ENCODE results near the gene SND1. TPM values are rescaled to one million over a fixed set of nuclear protein-coding genes. Genes with fewer than 3 reads are reported as not detected.

Gene SND1
- total RNA-seq, 1 experiment from 2014 or later = 139 TPM

DNA sequence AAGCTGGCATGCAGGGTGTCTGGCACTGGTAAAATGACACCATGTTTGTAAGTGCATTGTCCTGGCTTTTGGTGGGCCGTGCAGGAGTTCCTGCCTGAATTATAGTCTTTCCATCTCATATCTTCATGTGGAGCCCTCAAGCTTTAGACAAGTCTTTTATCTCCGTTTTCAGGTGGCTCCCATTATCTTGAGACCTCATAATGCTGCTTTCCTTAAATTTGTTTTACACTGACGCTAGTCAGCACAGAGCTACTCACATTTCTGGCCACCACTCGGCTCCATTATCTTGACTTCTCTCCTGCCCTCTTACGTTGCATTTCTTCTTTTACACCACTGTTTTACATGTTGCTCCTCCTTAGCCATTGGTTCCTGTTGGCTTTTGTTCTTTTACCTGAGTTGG lies 342.0 kb downstream of the SND1 start:
- no peak for TF ChIP-seq EZH2 (IDR thresholded peaks at IDR 0.05; ENCODE audit: low read length, unreplicated experiment)
- TF ChIP-seq CTCF (conservative IDR thresholded peaks at IDR 0.05; ENCODE audit: low read depth, low read length) = no peak
- TF ChIP-seq EZH2phosphoT487 (IDR thresholded peaks at IDR 0.05; ENCODE audit: borderline replicate concordance, low read length) = no peak
- CTCF ChIA-PET = no interaction called here

DNA sequence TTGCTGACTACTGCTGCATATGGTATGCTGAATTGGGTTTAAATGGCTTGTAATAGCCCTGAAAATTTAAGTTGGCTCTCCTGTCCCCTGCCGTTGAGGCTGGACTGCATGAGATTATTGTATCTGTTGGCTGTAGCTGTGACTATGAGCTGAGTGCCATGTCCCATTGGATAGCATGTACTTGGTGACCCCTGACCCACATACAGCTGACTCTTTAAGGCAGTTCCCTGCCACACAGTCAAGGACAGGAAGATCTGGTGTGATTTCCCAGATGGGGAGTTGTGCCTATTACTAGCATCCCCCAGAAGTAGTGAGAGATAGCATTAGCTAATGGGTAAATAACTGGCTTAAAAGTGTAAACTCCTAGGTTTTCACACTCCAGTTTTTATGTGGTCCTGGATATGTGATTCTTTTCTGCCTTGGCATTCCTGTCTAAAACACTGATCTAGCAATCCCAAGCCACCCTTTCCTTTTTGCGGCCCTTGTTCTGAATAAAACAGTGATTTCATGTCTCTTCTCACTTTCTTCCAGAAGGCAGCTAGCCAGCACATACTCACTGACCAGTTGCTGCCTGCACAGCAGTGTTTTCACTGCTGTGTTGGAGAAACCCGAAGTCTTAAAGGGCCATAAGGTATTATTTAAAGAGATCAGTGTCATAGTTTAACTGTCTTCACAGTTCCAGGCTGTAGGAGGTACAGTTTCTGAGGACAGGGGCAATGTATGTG lies 343.3 kb downstream of the SND1 start:
- H2AFZ ChIP-seq (ENCODE audit: low read length) = no peak overlapping the region
- H3K4me3 ChIP-seq (ENCODE audit: low read length) = no peak overlapping the region
- no peaks in the 10 kb centered on the region for H3K79me2 ChIP-seq (ENCODE audit: low read length)
- no peak overlapping the region for H3K27ac ChIP-seq (ENCODE audit: low read length)
- H3K9me3 ChIP-seq (ENCODE audit: low read length) = no peaks in the 10 kb centered on the region
- no peaks in the 10 kb centered on the region; the same call in 1 of the 2 replicates for H4K20me1 ChIP-seq (ENCODE audit: low read length)
- H3K9ac ChIP-seq (ENCODE audit: low read length) = no peak overlapping the region
- ATAC-seq (no peak), DNase-seq (no peak)
- POLR2A ChIA-PET (ENCODE audit: unreplicated experiment) = no interaction called here
- no peaks in the 10 kb centered on the region for H3K4me1 ChIP-seq (ENCODE audit: insufficient read depth, low read length)
- H3F3A ChIP-seq (ENCODE audit: low read length, unreplicated experiment) = no peaks in the 10 kb centered on the region
- no TSS peak for BruUV-seq (replicated peaks)
- no peak overlapping the region for H3K4me2 ChIP-seq (ENCODE audit: low read length)
- CTCF ChIA-PET = no interaction called here
- no peak for TF ChIP-seq EZH2 (IDR thresholded peaks at IDR 0.05; ENCODE audit: low read length, unreplicated experiment)
- TF ChIP-seq CTCF (conservative IDR thresholded peaks at IDR 0.05; ENCODE audit: low read depth, low read length) = no peak
- TF ChIP-seq EZH2phosphoT487 (IDR thresholded peaks at IDR 0.05; ENCODE audit: borderline replicate concordance, low read length) = no peak
- peaks cover 29% of the 10 kb centered on the region; the same call in 1 of the 2 replicates for H3K36me3 ChIP-seq (ENCODE audit: low read depth, low read length)
- intact Hi-C loops (cut with micrococcal nuclease) = no loop called here
- H3K9me2 ChIP-seq (replicated peaks; ENCODE audit: low read length) = no peaks in the 10 kb centered on the region
- H3K27me3 ChIP-seq (ENCODE audit: low read length) = no peaks in the 10 kb centered on the region

More for the DNA sequence above, 342.0 kb downstream of the SND1 start:
- Histone ChIP-seq H3K4me3 (ENCODE audit: low read length) (no peak overlapping the region), H3K9ac (ENCODE audit: low read length) (no peak overlapping the region), H3F3A (ENCODE audit: low read length, unreplicated experiment) (no peaks in the 10 kb centered on the region), H3K79me2 (ENCODE audit: low read length) (no peaks in the 10 kb centered on the region), H3K27ac (ENCODE audit: low read length) (no peak overlapping the region), H4K20me1 (ENCODE audit: low read length) (no peaks in the 10 kb centered on the region; the same call in 1 of the 2 replicates), H3K36me3 (ENCODE audit: low read depth, low read length) (peaks cover 29% of the 10 kb centered on the region; the same call in 1 of the 2 replicates), H3K4me2 (ENCODE audit: low read length) (no peak overlapping the region), H2AFZ (ENCODE audit: low read length) (no peak overlapping the region), H3K27me3 (ENCODE audit: low read length) (no peaks in the 10 kb centered on the region), H3K4me1 (ENCODE audit: insufficient read depth, low read length) (no peaks in the 10 kb centered on the region), H3K9me3 (ENCODE audit: low read length) (no peaks in the 10 kb centered on the region), H3K9me2 (replicated peaks; ENCODE audit: low read length) (no peaks in the 10 kb centered on the region)
- ATAC-seq (no peak), DNase-seq (no peak)
- intact Hi-C loops (cut with micrococcal nuclease) = no loop called here
- POLR2A ChIA-PET (ENCODE audit: unreplicated experiment) = no interaction called here
- no TSS peak for BruUV-seq (replicated peaks)

DNA sequence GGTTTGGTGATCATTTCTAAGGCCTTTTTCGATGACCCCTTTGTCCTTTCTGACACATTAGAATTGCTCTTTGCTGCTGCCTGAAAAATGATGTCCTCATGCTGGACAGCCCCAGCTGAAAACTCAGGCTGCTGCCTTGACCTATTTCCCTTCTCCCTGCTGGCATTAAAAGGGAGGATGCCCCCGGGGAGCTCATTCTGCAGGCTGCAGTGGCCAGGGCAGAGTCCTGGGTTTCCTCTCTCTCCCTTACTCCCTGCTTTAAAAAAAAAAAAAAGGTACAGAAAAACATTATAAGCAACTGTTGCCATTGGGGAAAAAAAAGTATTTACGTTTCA lies 343.9 kb downstream of the SND1 start:
- no peak for ATAC-seq
- no peak overlapping the region for H2AFZ ChIP-seq (ENCODE audit: low read length)
- H3F3A ChIP-seq (ENCODE audit: low read length, unreplicated experiment) = no peaks in the 10 kb centered on the region
- no peak overlapping the region for H3K9ac ChIP-seq (ENCODE audit: low read length)
- CTCF ChIA-PET = no interaction called here
- H3K9me3 ChIP-seq (ENCODE audit: low read length) = no peaks in the 10 kb centered on the region
- no peak for DNase-seq
- POLR2A ChIA-PET (ENCODE audit: unreplicated experiment) = no interaction called here
- no TSS peak for BruUV-seq (replicated peaks)
- TF ChIP-seq CTCF (conservative IDR thresholded peaks at IDR 0.05; ENCODE audit: low read depth, low read length) (no peak), EZH2phosphoT487 (IDR thresholded peaks at IDR 0.05; ENCODE audit: borderline replicate concordance, low read length) (no peak), EZH2 (IDR thresholded peaks at IDR 0.05; ENCODE audit: low read length, unreplicated experiment) (no peak)
- intact Hi-C loops (cut with micrococcal nuclease) = no loop called here
- no peak overlapping the region for H3K4me2 ChIP-seq (ENCODE audit: low read length)
- H3K9me2 ChIP-seq (replicated peaks; ENCODE audit: low read length) = no peaks in the 10 kb centered on the region
- H3K4me1 ChIP-seq (ENCODE audit: insufficient read depth, low read length) = no peaks in the 10 kb centered on the region
- peaks cover 29% of the 10 kb centered on the region; the same call in 1 of the 2 replicates for H3K36me3 ChIP-seq (ENCODE audit: low read depth, low read length)
- no peak overlapping the region for H3K27ac ChIP-seq (ENCODE audit: low read length)
- no peaks in the 10 kb centered on the region; the same call in 1 of the 2 replicates for H4K20me1 ChIP-seq (ENCODE audit: low read length)
- H3K4me3 ChIP-seq (ENCODE audit: low read length) = no peak overlapping the region
- H3K27me3 ChIP-seq (ENCODE audit: low read length) = no peaks in the 10 kb centered on the region
- no peaks in the 10 kb centered on the region for H3K79me2 ChIP-seq (ENCODE audit: low read length)

Measured in PC-3 (cell line).